D721Med (cell line): ENCODE measurements around the gene GYPC.

Experiments
- DNase-seq: peaks from one replicate; pipeline ENCODE4 v3.0.0; 2011; ENCODE audit warnings: low spot score; ENCODE audit not compliant: insufficient read length
- FAIRE-seq: peaks from 2 replicates; lab custom pipeline; 2011; peaks lifted over from hg19 to GRCh38; lab: Jason Lieb, UNC
- TF ChIP-seq, protein P1 (sequence below): IDR thresholded peaks from 2 replicates; pipeline ENCODE4 v1.5.1; 2012; ENCODE audit warnings: mild to moderate bottlenecking, control low read depth; ENCODE audit not compliant: insufficient read depth; ENCODE audit errors: missing control alignments

GYPC gene

DNA sequence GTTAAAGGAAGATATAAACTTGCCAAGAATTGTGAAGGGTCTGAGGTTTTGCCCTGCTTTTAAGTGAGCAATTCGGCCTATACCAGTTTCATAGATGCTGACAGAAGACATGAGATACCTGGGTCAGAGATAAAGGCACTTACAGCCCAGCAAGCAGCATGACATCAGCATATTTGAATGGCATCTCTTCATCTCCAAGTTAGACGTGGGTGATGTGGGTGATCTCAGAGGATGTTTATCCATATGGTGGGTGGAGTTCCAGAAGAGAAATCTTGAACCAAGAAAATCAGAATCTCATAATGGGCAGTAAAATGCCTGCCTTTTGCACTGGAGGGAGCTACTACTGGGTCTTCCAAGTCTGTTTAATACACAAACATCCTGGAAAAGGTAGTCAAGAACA lies 44.7 kb downstream of the GYPC start:
- DNase-seq (no peak), FAIRE-seq (no peak)
- TF ChIP-seq, protein P1, sequence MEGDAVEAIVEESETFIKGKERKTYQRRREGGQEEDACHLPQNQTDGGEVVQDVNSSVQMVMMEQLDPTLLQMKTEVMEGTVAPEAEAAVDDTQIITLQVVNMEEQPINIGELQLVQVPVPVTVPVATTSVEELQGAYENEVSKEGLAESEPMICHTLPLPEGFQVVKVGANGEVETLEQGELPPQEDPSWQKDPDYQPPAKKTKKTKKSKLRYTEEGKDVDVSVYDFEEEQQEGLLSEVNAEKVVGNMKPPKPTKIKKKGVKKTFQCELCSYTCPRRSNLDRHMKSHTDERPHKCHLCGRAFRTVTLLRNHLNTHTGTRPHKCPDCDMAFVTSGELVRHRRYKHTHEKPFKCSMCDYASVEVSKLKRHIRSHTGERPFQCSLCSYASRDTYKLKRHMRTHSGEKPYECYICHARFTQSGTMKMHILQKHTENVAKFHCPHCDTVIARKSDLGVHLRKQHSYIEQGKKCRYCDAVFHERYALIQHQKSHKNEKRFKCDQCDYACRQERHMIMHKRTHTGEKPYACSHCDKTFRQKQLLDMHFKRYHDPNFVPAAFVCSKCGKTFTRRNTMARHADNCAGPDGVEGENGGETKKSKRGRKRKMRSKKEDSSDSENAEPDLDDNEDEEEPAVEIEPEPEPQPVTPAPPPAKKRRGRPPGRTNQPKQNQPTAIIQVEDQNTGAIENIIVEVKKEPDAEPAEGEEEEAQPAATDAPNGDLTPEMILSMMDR = no peak

DNA sequence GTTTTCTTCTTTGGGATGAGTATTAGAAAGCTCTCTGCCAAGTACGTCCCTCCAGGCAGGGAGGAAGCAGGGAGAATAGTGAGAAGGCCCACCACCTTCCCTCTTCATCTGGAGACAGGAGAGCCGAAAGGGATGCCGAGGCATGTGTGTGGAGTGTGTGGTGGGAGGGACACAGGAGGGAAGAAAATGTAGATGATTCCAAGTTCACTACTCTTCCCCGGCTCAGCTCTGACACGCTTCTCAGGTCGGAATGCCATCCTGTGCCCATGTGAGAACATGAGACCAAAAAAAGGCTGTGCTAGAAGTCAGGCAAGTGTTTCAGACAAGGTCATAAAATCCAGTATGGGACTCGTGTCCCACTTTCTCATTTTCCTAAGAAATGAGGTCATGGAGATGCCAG lies 47.4 kb downstream of the GYPC start:
- TF ChIP-seq, protein P1 = no peak
- DNase-seq (no peak), FAIRE-seq (no peak)

DNA sequence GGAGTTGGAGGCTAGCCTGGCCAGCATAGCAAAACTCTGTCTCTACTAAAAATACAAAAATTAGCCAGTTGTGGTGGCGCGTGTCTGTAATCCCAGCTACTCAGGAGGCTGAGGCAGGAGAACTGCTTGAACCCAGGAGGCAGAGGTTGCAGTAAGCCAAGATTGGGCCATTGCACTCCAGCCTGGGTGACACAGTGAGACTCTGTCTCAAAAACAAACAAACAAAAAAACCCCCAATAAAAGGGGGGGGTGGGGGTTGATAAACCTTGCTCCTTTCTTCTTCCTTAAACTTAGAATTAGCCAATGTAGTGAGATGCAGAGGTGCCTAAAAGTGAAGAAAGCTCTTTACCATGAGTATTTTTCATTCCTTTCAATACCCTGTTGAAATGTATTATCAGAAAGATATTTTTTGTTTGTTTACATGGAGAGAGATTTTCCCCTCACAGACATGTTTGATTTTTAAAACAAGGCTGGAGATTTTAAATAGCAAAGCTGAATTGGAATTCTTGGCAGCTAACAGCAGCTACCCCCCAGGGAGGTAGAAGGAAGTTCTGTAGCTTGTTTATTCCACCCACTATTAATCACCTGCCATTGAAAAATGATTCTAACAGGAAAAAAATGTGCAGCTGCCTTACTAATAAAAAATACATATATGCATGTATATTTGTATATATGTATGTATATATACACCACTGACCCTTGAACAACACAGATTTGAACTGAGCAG lies 48.6 kb downstream of the GYPC start:
- TF ChIP-seq, protein P1 = no peak
- no peak for FAIRE-seq
- DNase-seq = no peak

DNA sequence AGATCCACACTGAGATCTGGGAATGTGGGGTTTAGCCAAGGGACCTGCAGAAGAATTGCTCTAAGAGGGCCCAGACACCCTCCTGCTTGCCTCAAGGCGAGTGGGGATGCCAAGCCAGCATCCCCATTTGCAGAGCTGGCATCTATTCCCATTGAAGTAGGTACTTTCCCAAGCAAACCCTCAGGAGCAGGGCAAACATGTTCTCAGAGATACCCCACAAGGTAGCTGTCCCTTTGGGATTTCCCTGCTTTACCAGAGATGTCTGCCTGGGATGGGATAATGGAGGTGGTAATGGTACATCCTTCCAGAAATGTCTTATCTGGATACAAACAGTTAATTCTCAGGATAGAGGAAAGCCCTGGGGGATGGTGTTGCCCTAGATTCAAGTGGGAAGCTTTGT lies 51.2 kb downstream of the GYPC start:
- DNase-seq = no peak
- TF ChIP-seq, protein P1 = no peak
- FAIRE-seq = no peak

DNA sequence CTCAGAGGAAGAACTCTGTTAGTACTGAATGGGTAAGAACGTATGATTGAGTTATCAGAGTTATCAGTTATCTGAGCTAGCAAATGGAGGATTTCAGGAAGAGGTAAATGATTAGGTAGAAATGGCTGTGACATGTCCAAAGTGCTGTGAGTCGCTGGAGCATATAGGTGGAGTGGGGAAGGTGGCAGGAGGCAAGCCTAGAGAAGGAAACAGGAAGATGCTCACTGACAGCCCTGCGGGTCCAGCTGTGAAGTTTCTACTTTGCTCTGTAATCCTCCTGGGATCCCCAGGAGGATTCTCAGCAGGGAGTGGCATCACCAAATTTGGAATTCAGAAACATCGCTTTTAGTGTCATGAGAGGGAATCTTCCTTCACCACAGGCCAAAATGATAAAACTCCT lies 52.0 kb downstream of the GYPC start:
- DNase-seq = no peak
- TF ChIP-seq, protein P1 = no peak
- no peak for FAIRE-seq

DNA sequence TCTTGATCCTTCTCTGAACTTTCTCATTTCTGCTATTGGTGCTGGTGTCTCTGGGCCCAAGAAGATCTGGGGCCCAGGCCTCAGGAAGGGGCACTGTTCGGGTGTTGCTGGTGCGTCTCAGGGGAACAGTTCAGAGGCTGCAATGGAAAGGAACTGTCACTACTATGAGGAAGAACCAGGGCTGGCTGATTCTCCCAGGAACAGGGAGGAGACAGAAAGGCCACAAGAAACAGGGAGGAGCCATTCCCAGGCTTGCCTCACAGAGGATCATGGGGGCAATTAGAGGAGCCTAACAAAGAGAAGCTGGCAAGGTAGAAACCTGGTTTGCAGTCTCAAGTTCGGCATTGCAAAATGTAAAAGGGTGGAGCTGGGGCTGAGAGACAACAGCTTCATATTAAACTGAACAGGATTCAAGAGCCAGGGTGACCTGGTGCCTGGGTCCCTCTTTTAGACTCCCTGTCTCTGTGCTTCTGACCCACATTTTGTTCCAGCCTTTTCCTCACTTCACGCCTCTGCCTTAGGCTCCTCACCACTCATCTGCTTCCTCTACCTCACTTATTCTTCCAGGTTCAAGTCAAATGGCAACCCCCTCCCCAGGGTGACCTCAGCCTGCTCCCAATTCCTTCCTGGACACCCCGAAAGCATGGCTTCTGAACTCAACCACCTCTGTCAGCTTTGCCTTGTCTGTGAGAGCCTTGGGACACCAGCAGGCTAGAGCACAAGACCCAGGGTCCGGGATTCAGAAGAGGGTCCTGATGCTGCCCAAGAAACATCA lies 58.4 kb downstream of the GYPC start:
- TF ChIP-seq, protein P1 = no peak
- no peak for FAIRE-seq
- no peak for DNase-seq

DNA sequence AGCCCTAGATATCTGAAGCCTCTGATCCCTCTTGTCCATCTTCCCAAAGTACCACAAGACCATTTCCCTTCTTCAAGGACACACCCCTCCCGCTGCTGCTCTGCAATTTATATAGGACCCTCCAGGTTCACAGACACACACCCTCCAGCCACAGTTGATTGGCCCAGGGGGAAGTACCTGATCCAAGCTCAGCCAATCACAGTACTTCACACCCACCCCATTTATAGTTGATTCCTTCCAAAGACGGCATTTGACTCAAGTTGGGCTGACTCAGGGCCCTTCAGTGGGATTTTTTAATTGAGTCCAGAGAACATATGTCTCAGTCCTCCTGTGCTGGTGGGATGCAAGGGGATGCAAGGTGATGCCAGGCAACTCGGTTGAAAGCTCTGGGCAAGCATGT lies 59.2 kb downstream of the GYPC start:
- TF ChIP-seq, protein P1 = no peak
- DNase-seq = no peak
- FAIRE-seq = no peak
